GM13976 (cell line): ENCODE measurements around the gene MIX23.

ENCODE experiments used
- DNase-seq: peaks from one replicate; pipeline ENCODE4 v3.0.0; 2012; ENCODE audit warnings: low spot score
- in situ Hi-C: fragments of 300-500 bp; cut with MboI; formaldehyde crosslinking; loops from one replicate; pipeline ENCODE4 v1.12.0; 2022; ENCODE audit warnings: low sequenced_read_pairs, mixed read lengths, inconsistent platforms; ENCODE audit not compliant: unreplicated experiment
- TF ChIP-seq, protein P1 (sequence below): IDR thresholded peaks from 2 replicates; pipeline ENCODE4 v1.5.1; 2012; ENCODE audit warnings: borderline replicate concordance, mild to moderate bottlenecking; ENCODE audit not compliant: insufficient read depth; ENCODE audit errors: extremely low read depth, missing control alignments, control extremely low read depth

Gene MIX23

DNA sequence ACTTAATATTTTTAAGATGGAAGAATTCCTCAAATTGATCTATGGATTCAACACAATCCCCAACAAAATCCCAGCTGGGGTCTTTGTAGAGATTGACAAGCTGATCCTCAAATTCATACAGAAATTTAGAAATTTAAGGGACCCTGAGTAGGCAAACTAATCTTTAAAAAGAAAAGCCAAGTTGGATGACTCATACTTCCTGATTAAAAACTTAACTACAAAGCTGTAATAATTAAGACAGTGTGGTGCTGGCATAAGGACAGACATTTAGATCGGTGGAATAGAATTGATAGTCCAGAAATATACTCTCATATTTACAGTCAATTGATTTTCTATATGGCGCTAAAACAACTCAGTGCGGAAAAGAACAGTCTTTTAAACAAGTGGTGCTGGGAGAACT, 12.6 kb upstream of the MIX23 start:
- in situ Hi-C loops = loop anchor here (10.0 kb wide), 1 partner anchor 289 kb away; the partner anchor contains the start of gene PARP14
- no peak for DNase-seq
- TF ChIP-seq, protein P1, sequence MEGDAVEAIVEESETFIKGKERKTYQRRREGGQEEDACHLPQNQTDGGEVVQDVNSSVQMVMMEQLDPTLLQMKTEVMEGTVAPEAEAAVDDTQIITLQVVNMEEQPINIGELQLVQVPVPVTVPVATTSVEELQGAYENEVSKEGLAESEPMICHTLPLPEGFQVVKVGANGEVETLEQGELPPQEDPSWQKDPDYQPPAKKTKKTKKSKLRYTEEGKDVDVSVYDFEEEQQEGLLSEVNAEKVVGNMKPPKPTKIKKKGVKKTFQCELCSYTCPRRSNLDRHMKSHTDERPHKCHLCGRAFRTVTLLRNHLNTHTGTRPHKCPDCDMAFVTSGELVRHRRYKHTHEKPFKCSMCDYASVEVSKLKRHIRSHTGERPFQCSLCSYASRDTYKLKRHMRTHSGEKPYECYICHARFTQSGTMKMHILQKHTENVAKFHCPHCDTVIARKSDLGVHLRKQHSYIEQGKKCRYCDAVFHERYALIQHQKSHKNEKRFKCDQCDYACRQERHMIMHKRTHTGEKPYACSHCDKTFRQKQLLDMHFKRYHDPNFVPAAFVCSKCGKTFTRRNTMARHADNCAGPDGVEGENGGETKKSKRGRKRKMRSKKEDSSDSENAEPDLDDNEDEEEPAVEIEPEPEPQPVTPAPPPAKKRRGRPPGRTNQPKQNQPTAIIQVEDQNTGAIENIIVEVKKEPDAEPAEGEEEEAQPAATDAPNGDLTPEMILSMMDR = no peak

DNA sequence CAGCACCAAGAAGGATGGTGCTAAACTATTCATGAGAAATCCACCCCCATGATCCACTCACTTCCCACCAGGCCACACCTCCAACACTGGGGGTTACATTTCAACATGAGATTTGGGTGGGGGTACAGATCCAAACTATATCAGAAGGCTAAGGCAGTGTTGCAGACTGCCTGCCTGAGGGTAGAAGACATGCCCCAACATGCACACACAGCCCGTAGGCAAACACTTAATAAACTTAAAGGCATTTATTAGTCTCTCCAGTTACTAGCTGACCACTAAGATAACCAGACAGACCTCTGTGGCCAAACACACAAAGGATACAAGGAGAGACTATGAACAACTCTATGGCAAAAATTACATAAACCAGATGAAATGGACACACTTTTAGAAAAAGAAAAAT, 11.1 kb upstream of the MIX23 start:
- TF ChIP-seq, protein P1 = no peak
- in situ Hi-C loops = loop anchor here (10.0 kb wide), 1 partner anchor 291 kb away; the partner anchor contains the start of gene PARP14

DNA sequence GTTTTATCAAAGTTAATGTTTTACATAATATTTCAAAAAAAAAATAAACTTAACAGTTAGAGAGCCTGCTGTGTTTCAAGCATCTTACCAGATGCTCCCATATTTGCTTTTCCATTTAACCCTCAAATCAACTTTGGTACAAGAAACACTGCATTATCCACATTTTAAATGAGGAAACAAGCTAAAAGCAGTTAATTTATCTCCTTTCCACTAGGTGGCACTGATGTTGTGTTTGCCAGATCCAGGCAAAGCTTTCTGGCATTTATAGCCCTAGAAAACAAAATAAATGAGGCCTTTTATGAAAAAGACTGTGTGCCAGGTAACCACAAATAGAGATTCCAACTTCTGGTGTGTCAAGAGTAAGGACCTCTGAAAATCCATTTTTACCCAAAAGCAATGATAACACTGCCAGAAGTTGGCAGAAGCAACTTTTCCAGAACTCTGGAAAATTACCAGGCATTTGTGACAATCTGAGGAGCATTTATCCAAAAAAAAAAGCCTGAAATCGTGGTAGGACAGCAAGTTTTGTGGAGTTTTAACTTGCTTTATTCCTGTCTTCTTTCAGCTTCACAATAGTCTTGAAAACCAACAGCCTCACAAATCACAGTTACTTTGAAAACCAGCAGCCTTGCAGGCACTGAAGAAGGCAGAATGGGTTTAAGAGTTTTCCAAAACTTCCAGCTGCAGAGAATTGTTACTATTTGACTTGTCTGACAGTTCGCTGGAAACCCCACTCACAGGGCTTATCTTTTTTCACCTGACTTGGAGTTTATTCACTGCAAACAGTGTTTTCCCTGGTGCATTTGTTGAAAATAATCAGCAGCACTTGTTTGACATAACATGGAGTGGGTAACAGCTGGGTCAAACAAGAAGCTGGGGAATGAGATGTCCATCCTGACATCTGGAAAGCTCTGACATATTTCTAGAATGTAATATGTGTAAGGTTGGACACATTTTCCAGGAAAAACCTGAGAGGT, 10.1 kb upstream of the MIX23 start:
- DNase-seq = peak; percentile 30
- in situ Hi-C loops = loop anchor here (10.0 kb wide), 1 partner anchor 292 kb away; the partner anchor contains the start of gene PARP14
- TF ChIP-seq, protein P1 = peak; percentile 61

More for the DNA sequence above, 11.1 kb upstream of the MIX23 start:
- DNase-seq = no peak

DNA sequence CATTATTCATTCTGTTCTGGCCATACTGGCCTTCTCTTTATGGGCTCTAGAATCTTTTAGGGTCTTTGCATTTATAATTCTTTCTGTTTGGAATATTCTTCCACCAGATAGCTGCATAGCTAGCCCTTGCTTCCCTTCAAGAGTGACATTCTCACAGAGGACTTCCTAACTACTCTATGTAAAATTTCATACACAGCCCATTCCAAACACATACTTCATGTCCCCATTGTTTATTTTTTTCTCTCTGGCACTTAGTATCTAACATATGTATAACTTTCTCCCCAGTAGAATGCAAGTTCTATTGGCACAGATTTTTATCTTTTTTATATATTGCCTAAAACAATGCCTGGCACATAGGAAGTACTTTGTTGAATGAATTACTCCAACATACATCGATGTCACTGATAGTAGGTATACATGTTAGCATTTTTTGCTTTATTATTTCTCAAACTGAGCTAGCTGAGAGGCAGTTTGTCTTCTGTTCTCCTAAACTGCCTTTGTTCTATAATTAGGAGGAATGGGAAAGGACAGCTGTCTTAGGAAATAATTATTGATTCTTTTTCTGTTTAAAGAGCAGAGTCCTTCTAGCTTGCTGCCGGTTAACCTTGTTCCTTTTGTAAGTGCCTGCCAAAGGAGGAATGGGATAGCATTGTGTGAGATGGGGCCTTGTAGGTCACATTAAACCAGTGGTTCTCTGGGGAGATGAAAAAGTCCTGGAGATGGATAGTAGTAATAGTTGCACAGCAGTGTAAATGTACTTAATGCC, 8.8 kb upstream of the MIX23 start:
- in situ Hi-C loops = loop anchor here (10.0 kb wide), 1 partner anchor 293 kb away; the partner anchor contains the start of gene PARP14
- DNase-seq = no peak

DNA sequence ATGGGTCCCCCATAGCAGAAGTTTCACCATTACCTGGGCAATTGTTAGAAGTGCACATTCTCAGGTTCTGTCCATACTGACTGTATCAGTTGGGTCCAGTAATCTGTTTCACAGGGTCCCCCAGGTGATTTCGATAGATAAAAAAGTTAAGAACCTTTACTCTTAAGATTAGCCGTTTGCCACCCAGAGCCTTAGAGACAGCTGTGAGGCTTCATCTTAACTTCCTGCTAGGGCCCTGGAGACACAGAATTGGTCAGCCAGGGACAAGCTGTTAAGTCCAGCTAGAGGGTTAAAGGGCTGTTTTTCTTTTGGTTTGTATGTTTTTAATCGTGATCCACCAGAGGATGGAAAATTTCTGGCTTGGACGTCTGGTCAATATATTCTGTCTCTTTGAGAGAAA, 7.6 kb upstream of the MIX23 start:
- DNase-seq = no peak
- in situ Hi-C loops = loop anchor here (10.0 kb wide), 1 partner anchor 294 kb away; the partner anchor contains the start of gene PARP14
- TF ChIP-seq, protein P1 = no peak

More for the DNA sequence above, 8.8 kb upstream of the MIX23 start:
- TF ChIP-seq, protein P1 = no peak

DNA sequence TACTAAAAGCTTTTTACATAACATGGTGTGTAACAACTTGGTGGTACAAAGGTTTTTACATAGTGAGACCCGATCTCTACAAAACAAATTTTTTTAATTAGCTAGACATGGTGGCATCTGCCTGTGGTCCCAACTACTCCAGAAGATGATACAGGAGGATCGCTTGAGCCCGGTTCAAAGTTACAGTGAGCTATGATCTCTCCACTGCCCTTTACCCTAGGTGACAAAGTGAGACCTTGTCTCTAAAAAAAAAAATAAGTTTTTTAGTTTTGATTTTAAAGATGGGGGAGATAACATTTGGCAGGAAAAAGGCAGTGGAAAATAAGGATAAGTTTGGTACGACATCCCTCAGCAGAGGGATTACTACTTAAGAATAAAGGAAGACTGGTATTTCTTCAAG, 6.9 kb upstream of the MIX23 start:
- no peak for DNase-seq
- TF ChIP-seq, protein P1 = no peak
- in situ Hi-C loops = loop anchor here (10.0 kb wide), 1 partner anchor 295 kb away; the partner anchor contains the start of gene PARP14
